ENCODE data around the gene PI16.

- TF ChIP-seq ZNF121 (CRISPR knock-in tag; IDR thresholded peaks at IDR 0.05) (no peak), SP1 (CRISPR knock-in tag; conservative IDR thresholded peaks at IDR 0.05) (no peak), CTCF (IDR thresholded peaks at IDR 0.05) (no peak)
Observed at GRCh38 chr6:36969240-36969691, 14.7 kb downstream of the PI16 start.
